GM12878 (cell line): ENCODE results near the gene ENOX1. TPM values are rescaled to one million over a fixed set of nuclear protein-coding genes. Genes with fewer than 3 reads are reported as not detected.

Experiments used
- ATAC-seq: fragments of 200-7000 bp; cut with Tn5 transposase; 3 replicates; pipeline ENCODE4 v1.9.1; 2020; ENCODE audit warnings: mild to moderate bottlenecking, moderate library complexity
- BruUV-seq: library from RNA; stranded (reverse); fragments of 400-500 nt; replicated peaks from 2 replicates; lab custom pipeline; 2021; lab: Mats Ljungman, UMichigan
- CTCF ChIA-PET: fragments of 300-600 bp; sonication (Branson Sonifier 250); formaldehyde crosslinking; extraction: SDS; loops from one replicate; lab custom pipeline; 2021; ENCODE audit warnings: inconsistent platforms; lab: Yijun Ruan, JAX
- POLR2A ChIA-PET: fragments of 350-600 bp; formaldehyde crosslinking; extraction: SDS; loops from one replicate; lab custom pipeline; 2021; ENCODE audit warnings: inconsistent platforms; lab: Charles Lee
- RAD21 ChIA-PET: fragments of 300-600 bp; sonication (Branson Sonifier 250); formaldehyde crosslinking; loops from one replicate; lab custom pipeline; 2023; ENCODE audit warnings: antibody characterized with exemption; ENCODE audit not compliant: unreplicated experiment; lab: Charles Lee
- SMC1A ChIA-PET: fragments of 300-600 bp; sonication (Branson Sonifier 250); formaldehyde crosslinking; loops from one replicate; lab custom pipeline; 2023; ENCODE audit not compliant: unreplicated experiment, uncharacterized antibody; lab: Charles Lee
- DNase-seq: peaks from one replicate; pipeline ENCODE4 v3.0.0-alpha.2; 2011; ENCODE audit warnings: low read depth, low spot score
- FAIRE-seq: peaks from 3 replicates; lab custom pipeline; 2011; peaks lifted over from hg19 to GRCh38; lab: Jason Lieb, UNC
- H2AFZ ChIP-seq: 2 replicates; pipeline ENCODE4 v1.6.0; 2011; ENCODE audit warnings: low read depth, low read length, control low read depth; ENCODE audit not compliant: control insufficient read depth
- H3K27ac ChIP-seq: 2 replicates; pipeline ENCODE4 v1.5.1; 2011; ENCODE audit warnings: control low read depth; ENCODE audit not compliant: control insufficient read depth, insufficient read depth
- H3K27me3 ChIP-seq, 2 experiments: replicated peaks in 1 of 2; 2 replicates each; pipeline versions ENCODE4 v1.6.0 to v1.6.1; 2011; ENCODE audit warnings: low read length in 1 of 2; ENCODE audit not compliant: control insufficient read depth in 2 of 2, insufficient read depth in 2 of 2
- H3K36me3 ChIP-seq, 2 experiments: 2 replicates each; pipeline ENCODE4 v1.5.1; 2011; ENCODE audit warnings: low read length in 1 of 2; ENCODE audit not compliant: control insufficient read depth in 2 of 2, insufficient read depth in 2 of 2
- H3K4me1 ChIP-seq: 2 replicates; pipeline ENCODE4 v1.6.1; 2011; ENCODE audit warnings: mild to moderate bottlenecking, low read length, moderate library complexity, mixed read lengths; ENCODE audit not compliant: control insufficient read depth, insufficient read depth
- H3K4me2 ChIP-seq: 2 replicates; pipeline ENCODE4 v1.6.0; 2011; ENCODE audit warnings: control low read depth; ENCODE audit not compliant: control insufficient read depth, insufficient read depth
- H3K4me3 ChIP-seq: fragments of 200-600 bp; sonication (generic); 2 replicates; pipeline ENCODE4 v1.5.1; 2016
- H3K79me2 ChIP-seq: 2 replicates; pipeline ENCODE4 v1.6.0; 2011; ENCODE audit warnings: low read length; ENCODE audit not compliant: control insufficient read depth, insufficient read depth
- H3K9ac ChIP-seq: 2 replicates; pipeline ENCODE4 v1.8.0; 2011; ENCODE audit warnings: low read length, control low read depth, mixed read lengths; ENCODE audit not compliant: control insufficient read depth, insufficient read depth
- H3K9me3 ChIP-seq: replicated peaks from 3 replicates; pipeline ENCODE4 v1.5.1; 2011; ENCODE audit warnings: mild to moderate bottlenecking, low read length; ENCODE audit not compliant: control insufficient read depth, insufficient read depth
- H4K20me1 ChIP-seq: 2 replicates; pipeline ENCODE4 v1.6.0; 2011; ENCODE audit not compliant: control insufficient read depth, insufficient read depth
- ATF2 ChIP-seq: IDR thresholded peaks from 2 replicates; pipeline ENCODE4 v1.6.1; 2012; ENCODE audit warnings: low read length, inconsistent platforms
- BMI1 ChIP-seq: fragments of 450-650 bp; IDR thresholded peaks from 2 replicates; pipeline ENCODE4 v1.6.1; 2016; ENCODE audit warnings: mild to moderate bottlenecking, moderate library complexity, borderline replicate concordance
- CHD4 ChIP-seq: fragments of 200-600 bp; sonication (generic); IDR thresholded peaks from 2 replicates; pipeline ENCODE4 v1.6.1; 2016; ENCODE audit warnings: mild to moderate bottlenecking
- EZH2 ChIP-seq: IDR thresholded peaks from 2 replicates; pipeline ENCODE4 v1.6.1; 2012; ENCODE audit warnings: low read depth, mild to moderate bottlenecking, control low read depth, inconsistent platforms, low read length, borderline replicate concordance; ENCODE audit not compliant: control insufficient read depth
- FOS ChIP-seq: IDR thresholded peaks from 3 replicates; pipeline ENCODE4 v1.6.1; 2011; ENCODE audit warnings: borderline replicate concordance; ENCODE audit not compliant: insufficient read length; ENCODE audit errors: extremely low read depth
- IRF4 ChIP-seq: IDR thresholded peaks from 2 replicates; pipeline ENCODE4 v1.6.1; 2011; ENCODE audit warnings: low read depth, low read length
- NR2C2 ChIP-seq: IDR thresholded peaks from 2 replicates; pipeline ENCODE4 v1.6.1; 2011; ENCODE audit warnings: borderline replicate concordance, low read depth; ENCODE audit not compliant: control insufficient read depth, insufficient read length
- NR2F1 ChIP-seq: fragments of 450-650 bp; conservative IDR thresholded peaks from 2 replicates; pipeline ENCODE4 v1.6.1; 2017; ENCODE audit warnings: mild to moderate bottlenecking
- PAX5 ChIP-seq: IDR thresholded peaks from 2 replicates; pipeline ENCODE4 v1.6.1; 2011; ENCODE audit warnings: low read depth, low read length, borderline replicate concordance
- RFX5 ChIP-seq: IDR thresholded peaks from 2 replicates; pipeline ENCODE4 v1.6.1; 2011; ENCODE audit warnings: low read depth, low read length, improper control_type of control experiment
- ZNF207 ChIP-seq: fragments of 450-650 bp; IDR thresholded peaks from 2 replicates; pipeline ENCODE4 v1.6.1; 2014; ENCODE audit warnings: antibody characterized with exemption, mild to moderate bottlenecking, borderline replicate concordance
- WGBS: methylation state at CpG from one replicate; pipeline ENCODE4 v1.1.6; 2016; ENCODE audit warnings: low lambda C conversion rate; ENCODE audit not compliant: insufficient replicate concordance, insufficient coverage; ENCODE audit errors: missing lambda C conversion rate; 5-methylcytosine and 5-hydroxymethylcytosine counted together
- in situ Hi-C: fragments of 300-500 bp; cut with MboI; formaldehyde crosslinking; loops from 9 replicates; pipeline ENCODE4 v1.14.3; 2018; ENCODE audit warnings: mixed read lengths
- intact Hi-C: fragments of 100-400 bp; cut with micrococcal nuclease; formaldehyde crosslinking; loops from one replicate; pipeline ENCODE4 v1.14.2; 2022; ENCODE audit not compliant: unreplicated experiment
- polyA plus RNA-seq, 11 experiments: library from polyadenylated mRNA; depleted of rRNA in 4 of 11; unstranded in 6 of 11; stranded (reverse) in 5 of 11; fragments of >200 nt; fragmentation: Nextera tagmentation in 4 of 11; fragmentation: Illumina TruSeq in 1 of 11; extraction: Ambion mirVana in 4 of 11; extraction: Trizol in 1 of 11; gene quantifications; 1 replicate in 1 of 11; 2 replicates in 10 of 11; pipeline versions ENCODE4 v1.2.1 to v1.2.3, GENCODE V29; 2011 to 2016; ENCODE audit warnings: inconsistent platforms in 2 of 11, missing spikeins in 2 of 11, low read depth in 1 of 11
- total RNA-seq, 4 experiments: library from RNA; depleted of rRNA in 3 of 4; stranded (reverse); fragments of >200 nt in 3 of 4; fragmentation: Illumina TruSeq in 1 of 4; extraction: Trizol in 1 of 4; gene quantifications; 2 replicates each; pipeline versions ENCODE4 v1.2.1 to v1.2.3, GENCODE V29; 2013 to 2021

ENOX1 gene
- total and polyA plus RNA-seq, 10 of the 15 experiments (the other 5 are each of a cell fraction or from before 2014, with no cell fraction given) = 0.11 to 0.26 (median 0.15) TPM

- Histone ChIP-seq H2AFZ (no peak overlapping the region), H4K20me1 (no peaks in the 10 kb centered on the region), H3K4me2 (no peak overlapping the region), H3K4me3 (no peak overlapping the region), H3K9ac (no peak overlapping the region), H3K9me3 (no peaks in the 10 kb centered on the region; the same call in 2 of the 3 replicates), H3K36me3 (no peaks in the 10 kb centered on the region), H3K4me1 (no peaks in the 10 kb centered on the region), H3K79me2 (no peaks in the 10 kb centered on the region), H3K27ac (no peak overlapping the region), H3K27me3 (no peaks in the 10 kb centered on the region; a peak in 1 of 4 replicates)
- CTCF ChIA-PET = no interaction called here
- no TSS peak for BruUV-seq
- FAIRE-seq (no peak), DNase-seq (no peak), ATAC-seq (no peak)
- TF ChIP-seq NR2F1 = no peak
- no peak for TF ChIP-seq ATF2
- no peak for TF ChIP-seq BMI1
- no peak for TF ChIP-seq FOS
- TF ChIP-seq RFX5 = no peak
- no peak for TF ChIP-seq CHD4
- TF ChIP-seq ZNF207 = no peak
- no peak for TF ChIP-seq PAX5
- no peak for TF ChIP-seq NR2C2
- no peak for TF ChIP-seq EZH2
- no peak for TF ChIP-seq IRF4
- SMC1A ChIA-PET = interaction anchor here (0.9 kb wide), 1 partner anchor 67 kb away, joined by 3 read pairs; no protein-coding TSS in a partner anchor
- RAD21 ChIA-PET = no interaction called here
- WGBS = 2% methylated on average over 3 of the region's 3 CpGs
- in situ Hi-C loops (no loop called here), intact Hi-C loops (no loop called here)
- POLR2A ChIA-PET = no interaction called here
Measured at GRCh38 chr13:43377149-43377548, 409.6 kb downstream of the ENOX1 start.
